Measurements from ENCODE around the gene CRYBG1.

GRCh38 chr6:106372838-106373501, 12.5 kb downstream of the CRYBG1 start:
- TF ChIP-seq TAF1 (CRISPR knock-in tag; IDR thresholded peaks at IDR 0.05): no peak
- TF ChIP-seq ZNF12 (CRISPR knock-in tag; IDR thresholded peaks at IDR 0.05): no peak
- no peak for TF ChIP-seq CTCF (CRISPR knock-in tag; IDR thresholded peaks at IDR 0.05)
- TF ChIP-seq ZNF382 (CRISPR knock-in tag; IDR thresholded peaks at IDR 0.05; ENCODE audit: borderline replicate concordance): no peak
- no peak for TF ChIP-seq ZNF777 (CRISPR knock-in tag; IDR thresholded peaks at IDR 0.05)
- TF ChIP-seq PLSCR1 (CRISPR knock-in tag; IDR thresholded peaks at IDR 0.05; ENCODE audit: borderline replicate concordance): no peak
- no peak for TF ChIP-seq ZNF329 (CRISPR knock-in tag; IDR thresholded peaks at IDR 0.05; ENCODE audit: low read depth)
- TF ChIP-seq MNT (IDR thresholded peaks at IDR 0.05): no peak
- TF ChIP-seq BHLHE40 (IDR thresholded peaks at IDR 0.05; ENCODE audit: low read length): no peak
